Natural killer cell (primary cell): ENCODE measurements around the gene CDH13. TPM values are rescaled to one million over a fixed set of nuclear protein-coding genes. Genes with fewer than 3 reads are reported as not detected.

Experiments
- ATAC-seq, 3 donors: fragments of 150-1000 bp in 2 of 3; fragments of 200-7000 bp in 1 of 3; cut with Tn5 transposase; 1 replicate in 1 of 3; 2 replicates in 2 of 3; pipeline ENCODE4 v1.10.0; 2021; ENCODE audit warnings: mild to moderate bottlenecking in 2 of 3, moderate library complexity in 2 of 3
- DNase-seq, 2 donors: peaks; one replicate each; pipeline versions ENCODE4 v3.0.0 to v3.0.0-alpha.2; 2013 to 2021; ENCODE audit warnings: mixed read lengths in 1 of 2
- H3K27ac ChIP-seq: one replicate; pipeline ENCODE4 v1.5.1; 2013; ENCODE audit warnings: mild to moderate bottlenecking, low read length
- H3K27me3 ChIP-seq: one replicate; pipeline ENCODE4 v1.6.1; 2013; ENCODE audit warnings: low read length; ENCODE audit not compliant: control insufficient read depth, insufficient read depth
- H3K36me3 ChIP-seq: one replicate; pipeline ENCODE4 v1.6.1; 2013; ENCODE audit warnings: low read length; ENCODE audit not compliant: control insufficient read depth, insufficient read depth
- H3K4me1 ChIP-seq: one replicate; pipeline ENCODE4 v1.6.1; 2013; ENCODE audit warnings: low read length; ENCODE audit not compliant: control insufficient read depth, insufficient read depth
- H3K4me3 ChIP-seq: one replicate; pipeline ENCODE4 v1.5.1; 2013; ENCODE audit warnings: low read length
- H3K9me3 ChIP-seq: one replicate; pipeline ENCODE4 v1.6.1; 2013; ENCODE audit warnings: low read length; ENCODE audit not compliant: control insufficient read depth, insufficient read depth
- H3K27ac Mint-ChIP-seq, 2 donors: one replicate each; pipeline ENCODE4 v1.8.0; 2022; ENCODE audit warnings: mild to moderate bottlenecking in 2 of 2, mixed read lengths in 2 of 2, moderate library complexity in 1 of 2
- H3K27me3 Mint-ChIP-seq, 2 donors: one replicate each; pipeline ENCODE4 v1.8.0; 2022; ENCODE audit warnings: low read depth in 2 of 2, mixed read lengths in 2 of 2
- H3K36me3 Mint-ChIP-seq: one replicate; pipeline ENCODE4 v1.8.0; 2022; ENCODE audit warnings: mixed read lengths
- H3K4me1 Mint-ChIP-seq, 2 donors: one replicate each; pipeline ENCODE4 v1.8.0; 2022; ENCODE audit warnings: mixed read lengths in 2 of 2
- H3K4me3 Mint-ChIP-seq: one replicate; pipeline ENCODE4 v1.8.0; 2022; ENCODE audit warnings: mild to moderate bottlenecking, moderate library complexity, mixed read lengths
- H3K9me3 Mint-ChIP-seq, 2 donors: one replicate each; pipeline ENCODE4 v1.8.0; 2022; ENCODE audit warnings: mixed read lengths in 2 of 2
- CTCF ChIP-seq: fragments of 200-600 bp; IDR thresholded peaks from one replicate; pipeline ENCODE4 v1.8.0; 2022; ENCODE audit warnings: antibody characterized with exemption
- WGBS: methylation state at CpG from one replicate; pipeline ENCODE4 v1.1.7; 2013; ENCODE audit warnings: missing lambda C conversion rate; ENCODE audit not compliant: insufficient coverage; 5-methylcytosine and 5-hydroxymethylcytosine counted together
- intact Hi-C: fragments of 100-400 bp; cut with micrococcal nuclease; formaldehyde crosslinking; loops from one replicate; pipeline ENCODE4 v1.14.2; 2022
- total RNA-seq, 4 donors: library from RNA; stranded (reverse); fragments of 120-200 nt in 1 of 4; gene quantifications; one replicate each; pipeline versions ENCODE4 v1.2.3 to v1.2.4, GENCODE V29; 2013 to 2022

The CDH13 gene
- total RNA-seq, 3 donors from 2014 or later (not counting 1 experiment from before 2014, with no cell fraction given): not detected

GRCh38 chr16:83588070-83588469 is 961.3 kb downstream of the CDH13 start:
- 98% methylated on average over 3 of the region's 3 CpGs for WGBS

GRCh38 chr16:83589576-83589975 is 962.8 kb downstream of the CDH13 start:
- no peak for DNase-seq
- intact Hi-C loops: no loop called here
- Mint-ChIP-seq H3K36me3 (no peaks in the 10 kb centered on the region), H3K27ac (no peak overlapping the region), H3K9me3 (no peaks in the 10 kb centered on the region), H3K4me1 (no peaks in the 10 kb centered on the region), H3K4me3 (no peak overlapping the region), H3K27me3 (peaks cover 13 to 14% of the 10 kb centered on the region in 2 donors)
- no peaks in the 10 kb centered on the region for H3K9me3 ChIP-seq
- no peaks in the 10 kb centered on the region for H3K27me3 ChIP-seq
- WGBS: 92% methylated on average over 6 of the region's 6 CpGs
- H3K36me3 ChIP-seq: no peaks in the 10 kb centered on the region
- H3K4me1 ChIP-seq: no peaks in the 10 kb centered on the region
- TF ChIP-seq CTCF: no peak
- H3K4me3 ChIP-seq: no peak overlapping the region
- H3K27ac ChIP-seq: no peak overlapping the region
- no peak for ATAC-seq

More at GRCh38 chr16:83588070-83588469, 961.3 kb downstream of the CDH13 start:
- Histone ChIP-seq H3K4me1 (no peaks in the 10 kb centered on the region), H3K36me3 (no peaks in the 10 kb centered on the region), H3K27ac (no peak overlapping the region), H3K9me3 (no peaks in the 10 kb centered on the region), H3K27me3 (no peaks in the 10 kb centered on the region), H3K4me3 (no peak overlapping the region)
- Mint-ChIP-seq H3K27ac (no peak overlapping the region), H3K36me3 (no peaks in the 10 kb centered on the region), H3K9me3 (no peaks in the 10 kb centered on the region), H3K27me3 (peaks cover 5 to 12% of the 10 kb centered on the region in 2 donors), H3K4me3 (no peak overlapping the region), H3K4me1 (no peaks in the 10 kb centered on the region)
- ATAC-seq: no peak
- no peak for DNase-seq
- no peak for TF ChIP-seq CTCF
- intact Hi-C loops: no loop called here

GRCh38 chr16:83592778-83593177 is 966.0 kb downstream of the CDH13 start:
- no peak overlapping the region for H3K4me3 Mint-ChIP-seq
- no peaks in the 10 kb centered on the region for H3K4me1 Mint-ChIP-seq
- no peak for ATAC-seq
- H3K27me3 Mint-ChIP-seq: peaks cover 17 to 25% of the 10 kb centered on the region in 2 donors
- no peak overlapping the region for H3K27ac Mint-ChIP-seq
- no peaks in the 10 kb centered on the region for H3K9me3 Mint-ChIP-seq
- no peaks in the 10 kb centered on the region for H3K4me1 ChIP-seq
- WGBS: 73% methylated on average over 7 of the region's 7 CpGs
- H3K27ac ChIP-seq: no peak overlapping the region
- DNase-seq: no peak
- H3K36me3 Mint-ChIP-seq: no peaks in the 10 kb centered on the region
- no peak for TF ChIP-seq CTCF
- no peaks in the 10 kb centered on the region for H3K27me3 ChIP-seq
- H3K36me3 ChIP-seq: no peaks in the 10 kb centered on the region
- H3K4me3 ChIP-seq: no peak overlapping the region
- intact Hi-C loops: no loop called here
- H3K9me3 ChIP-seq: no peaks in the 10 kb centered on the region

- ATAC-seq (no peak), DNase-seq (no peak)
- no peak overlapping the region for H3K4me3 ChIP-seq
- no peaks in the 10 kb centered on the region for H3K36me3 Mint-ChIP-seq
- no peak overlapping the region for H3K4me3 Mint-ChIP-seq
- no peaks in the 10 kb centered on the region for H3K4me1 ChIP-seq
- intact Hi-C loops: no loop called here
- no peak overlapping the region for H3K27ac Mint-ChIP-seq
- H3K27me3 Mint-ChIP-seq: peaks cover 7 to 9% of the 10 kb centered on the region in 2 donors
- no peak overlapping the region for H3K27ac ChIP-seq
- no peaks in the 10 kb centered on the region for H3K36me3 ChIP-seq
- no peaks in the 10 kb centered on the region for H3K9me3 Mint-ChIP-seq
- no peaks in the 10 kb centered on the region for H3K4me1 Mint-ChIP-seq
- WGBS: 86% methylated on average over 15 of the region's 15 CpGs
- no peaks in the 10 kb centered on the region for H3K27me3 ChIP-seq
- TF ChIP-seq CTCF: no peak
- no peaks in the 10 kb centered on the region for H3K9me3 ChIP-seq
Observed at GRCh38 chr16:83599789-83600462, 973.2 kb downstream of the CDH13 start.
